NCI-H128 (cell line): Measurements from ENCODE around the gene LYPD6B.
"Not testable (repeated sequence)": the region's sequence is repeated elsewhere in the genome, so short reads cannot be mapped to it uniquely, and the experiment has no call there.

Experiments
- DNase-seq: peaks from one replicate; lab custom pipeline; 2025; ENCODE audit not compliant: unreplicated experiment; lab: John Stamatoyannopoulos, UW

Gene LYPD6B

GRCh38 chr2:149256877-149257276 lies 218.4 kb downstream of the LYPD6B start:
- DNase-seq: not testable (repeated sequence)

- DNase-seq: no peak
Measured at GRCh38 chr2:149258531-149258930, 220.0 kb downstream of the LYPD6B start.

GRCh38 chr2:149259136-149259535 lies 220.6 kb downstream of the LYPD6B start:
- no peak for DNase-seq

GRCh38 chr2:149261692-149262091 lies 223.2 kb downstream of the LYPD6B start:
- no peak for DNase-seq
